ENCODE measurements around the gene NFATC1. TPM values are rescaled to one million over a fixed set of nuclear protein-coding genes. Genes with fewer than 3 reads are reported as not detected.

Gene NFATC1
- polyA plus RNA-seq, 4 donors = 5.7 to 6.3 (median 6.1) TPM

- DNase-seq (ENCODE audit: low read depth in 4 of 4, low spot score in 2 of 4) = no peak
These were observed 117.0 kb downstream of the NFATC1 start for GRCh38 chr18:79512461-79513380.

GRCh38 chr18:79513381-79514081, 117.8 kb downstream of the NFATC1 start:
- DNase-seq (ENCODE audit: low read depth in 4 of 4, low spot score in 2 of 4) = no peak

GRCh38 chr18:79515331-79515730, 119.6 kb downstream of the NFATC1 start:
- no peak for DNase-seq (ENCODE audit: low read depth in 4 of 4, low spot score in 2 of 4)

- no peak for DNase-seq (ENCODE audit: low read depth in 4 of 4, low spot score in 2 of 4)
These were observed 120.2 kb downstream of the NFATC1 start for GRCh38 chr18:79515944-79516351.

GRCh38 chr18:79516441-79516931, 120.8 kb downstream of the NFATC1 start:
- no peak for DNase-seq (ENCODE audit: low read depth in 4 of 4, low spot score in 2 of 4)

GRCh38 chr18:79517341-79517740, 121.6 kb downstream of the NFATC1 start:
- DNase-seq (ENCODE audit: low read depth in 4 of 4, low spot score in 2 of 4) = no peak

GRCh38 chr18:79518028-79518682, 122.4 kb downstream of the NFATC1 start:
- DNase-seq (ENCODE audit: low read depth in 4 of 4, low spot score in 2 of 4) = no peak

- no peak for DNase-seq (ENCODE audit: low read depth in 4 of 4, low spot score in 2 of 4)
These were observed 123.0 kb downstream of the NFATC1 start for GRCh38 chr18:79518683-79519128.

- DNase-seq (ENCODE audit: low read depth in 4 of 4, low spot score in 2 of 4) = no peak
These were observed 124.2 kb downstream of the NFATC1 start for GRCh38 chr18:79519751-79520477.

- no peak for DNase-seq (ENCODE audit: low read depth in 4 of 4, low spot score in 2 of 4)
These were observed 125.0 kb downstream of the NFATC1 start for GRCh38 chr18:79520478-79521390.

- no peak for DNase-seq (ENCODE audit: low read depth in 4 of 4, low spot score in 2 of 4)
These were observed 125.9 kb downstream of the NFATC1 start for GRCh38 chr18:79521416-79522205.

- no peak for DNase-seq (ENCODE audit: low read depth in 4 of 4, low spot score in 2 of 4)
These were observed 126.9 kb downstream of the NFATC1 start for GRCh38 chr18:79522451-79523205.

GRCh38 chr18:79523206-79523735, 127.5 kb downstream of the NFATC1 start:
- DNase-seq (ENCODE audit: low read depth in 4 of 4, low spot score in 2 of 4) = no peak

- no peak for DNase-seq (ENCODE audit: low read depth in 4 of 4, low spot score in 2 of 4)
These were observed 128.0 kb downstream of the NFATC1 start for GRCh38 chr18:79523736-79524180.

GRCh38 chr18:79524181-79525078, 128.7 kb downstream of the NFATC1 start:
- DNase-seq (ENCODE audit: low read depth in 4 of 4, low spot score in 2 of 4) = no peak
